ENCODE measurements around the gene XPNPEP2.

Gene XPNPEP2

GRCh38 chrX:129808158-129808828, 69.5 kb downstream of the XPNPEP2 start:
- no peak for DNase-seq

- DNase-seq = peak; percentile 13
Measured at GRCh38 chrX:129808829-129809796, 70.3 kb downstream of the XPNPEP2 start.

DNA sequence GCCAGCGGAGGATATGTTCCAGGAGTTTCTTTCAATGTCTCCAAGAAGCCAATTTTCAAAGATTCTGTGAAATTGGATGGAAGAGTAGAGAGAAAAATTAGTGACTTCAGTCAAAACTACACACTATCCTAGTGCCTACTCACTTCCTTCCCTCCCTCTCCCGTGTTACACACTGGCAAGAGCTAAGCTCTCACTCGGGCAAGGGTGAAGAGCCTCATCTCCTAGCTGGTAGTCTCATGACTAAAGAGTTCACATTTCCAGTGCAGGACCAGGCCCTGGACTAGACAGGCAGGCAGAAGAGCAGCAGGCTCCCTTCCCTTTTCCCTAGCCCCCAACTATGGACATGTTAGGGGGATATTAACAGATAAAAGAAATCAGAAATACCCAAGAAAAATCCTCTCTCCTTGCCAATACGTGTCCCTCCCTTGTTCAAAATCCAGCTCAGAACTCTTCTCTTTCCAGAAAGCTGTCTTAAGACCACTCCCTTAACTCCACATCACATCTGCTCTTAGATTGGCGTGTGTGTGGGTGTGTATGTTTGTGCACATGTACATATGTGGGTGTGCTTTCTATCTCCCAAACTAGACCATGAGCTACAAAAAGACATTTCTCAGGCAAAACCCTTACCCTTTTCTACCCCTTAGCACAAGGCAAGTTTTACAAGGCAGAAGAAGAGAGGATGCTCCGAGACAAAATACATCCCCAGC, 75.0 kb downstream of the XPNPEP2 start:
- no peak for DNase-seq

- DNase-seq = no peak
Measured at GRCh38 chrX:129818123-129818522, 79.3 kb downstream of the XPNPEP2 start.
